Measurements from ENCODE around the gene DGKK. TPM values are rescaled to one million over a fixed set of nuclear protein-coding genes. Genes with fewer than 3 reads are reported as not detected.

DGKK gene
- total and polyA plus RNA-seq, 2 of the 4 experiments (the other 2 are of a cell fraction): not detected

GRCh38 chrX:50492720-50493119 is 22.1 kb upstream of the DGKK start:
- TF ChIP-seq RAD21 (IDR thresholded peaks at IDR 0.05; ENCODE audit: low read length) (no peak), CEBPB (IDR thresholded peaks at IDR 0.05; ENCODE audit: low read depth, low read length) (no peak), RCOR1 (IDR thresholded peaks at IDR 0.05; ENCODE audit: insufficient replicate concordance, low read length) (no peak), CHD1 (IDR thresholded peaks at IDR 0.05; ENCODE audit: low read depth, low read length) (no peak), MAZ (IDR thresholded peaks at IDR 0.05; ENCODE audit: borderline replicate concordance, low read depth, low read length) (no peak), CTCF (conservative IDR thresholded peaks at IDR 0.05; ENCODE audit: low read depth, low read length) (no peak), BHLHE40 (IDR thresholded peaks at IDR 0.05; ENCODE audit: low read depth, low read length) (no peak)
- Histone ChIP-seq H3K36me3 (ENCODE audit: control insufficient read depth, insufficient read depth, low read length) (no peaks in the 10 kb centered on the region), H3K23ac (ENCODE audit: low read depth, low read length) (no peak overlapping the region), H3K27ac (ENCODE audit: insufficient read depth, low read length) (no peak overlapping the region), H4K8ac (ENCODE audit: low read depth in 2 of 2, low read length in 2 of 2) (no peak overlapping the region), H3K18ac (ENCODE audit: low read depth, low read length) (no peak overlapping the region), H2AFZ (replicated peaks; ENCODE audit: low read length, poor library complexity) (no peak overlapping the region), H2BK20ac (ENCODE audit: low read depth, low read length) (no peak overlapping the region), H3K4me1 (ENCODE audit: control insufficient read depth, insufficient read depth, low read length) (no peaks in the 10 kb centered on the region), H3K9me3 (ENCODE audit: control insufficient read depth, insufficient read depth, low read length) (no peaks in the 10 kb centered on the region), H3K9me1 (ENCODE audit: insufficient read depth, low read length) (no peaks in the 10 kb centered on the region), H4K91ac (ENCODE audit: insufficient read depth, low read depth, low read length) (no peak overlapping the region), H2BK15ac (ENCODE audit: low read depth, low read length) (no peak overlapping the region), H4K5ac (ENCODE audit: low read depth, low read length) (no peak overlapping the region), H3K27me3 (ENCODE audit: control insufficient read depth, insufficient read depth, low read length) (peaks cover 7% of the 10 kb centered on the region), H3K4me3 (ENCODE audit: insufficient read depth, low read depth, low read length) (no peak overlapping the region), H3K4ac (ENCODE audit: low read depth, low read length) (no peak overlapping the region), H2BK120ac (ENCODE audit: low read depth, low read length) (no peak overlapping the region), H3K56ac (ENCODE audit: extremely low read depth, insufficient read depth, low read length) (no peak overlapping the region), H4K20me1 (ENCODE audit: insufficient read depth, low read length) (no peaks in the 10 kb centered on the region), H2BK5ac (ENCODE audit: low read depth, low read length, poor library complexity, severe bottlenecking) (no peak overlapping the region), H2AK5ac (ENCODE audit: low read depth, low read length) (no peak overlapping the region), H2AK9ac (replicated peaks; ENCODE audit: low read depth, low read length, poor library complexity) (no peak overlapping the region), H3K9ac (ENCODE audit: low read depth, low read length) (no peak overlapping the region), H3K14ac (replicated peaks; ENCODE audit: low read depth, low read length) (no peak overlapping the region), H3K4me2 (ENCODE audit: low read depth, low read length) (no peak overlapping the region), H3K79me1 (ENCODE audit: low read depth in 1 of 2, low read length in 2 of 2) (no peaks in the 10 kb centered on the region)
- in situ Hi-C loops (cut with MboI; ENCODE audit: low sequenced_read_pairs) (no loop called here), intact Hi-C loops (cut with micrococcal nuclease) (no loop called here), dilution Hi-C loops (cut with HindIII; ENCODE audit: low sequenced_read_pairs, unreplicated experiment) (no loop called here)
- 20% methylated on average over 1 of the region's 2 CpGs; no CpG with 5 or more reads in 1 of the 2 experiments for WGBS, 2 experiments (ENCODE audit: extremely low coverage in 2 of 2, insufficient read length in 1 of 2)
- ChIA-PET CTCF (no interaction called here), POLR2A (ENCODE audit: unreplicated experiment) (no interaction called here)
- no TSS peak for BruUV-seq (replicated peaks)
- DNase-seq (no peak), ATAC-seq (ENCODE audit: low read depth) (no peak)

Data from IMR-90 (cell line).